Measurements from ENCODE around the gene FRAS1. TPM values are rescaled to one million over a fixed set of nuclear protein-coding genes. Genes with fewer than 3 reads are reported as not detected.
A peak's percentile ranks its signal among the peaks of the same experiment; 100 is the strongest.

FRAS1 gene
- total and polyA plus RNA-seq, 2 donors (not counting 1 experiment from before 2014, with no cell fraction given): 0.30 to 0.66 TPM

GRCh38 chr4:78562687-78563086, 505.6 kb downstream of the FRAS1 start:
- no peak overlapping the region for H3K27ac ChIP-seq (ENCODE audit: insufficient read depth, low read length)
- no peak for TF ChIP-seq CTCF (conservative IDR thresholded peaks at IDR 0.05 in 1 of 2, IDR thresholded peaks at IDR 0.05 in 1 of 2; ENCODE audit: low read depth in 1 of 2, low read length in 2 of 2)
- TF ChIP-seq EZH2 (IDR thresholded peaks at IDR 0.05; ENCODE audit: low read length, missing control alignments): no peak

GRCh38 chr4:78565971-78566372, 508.8 kb downstream of the FRAS1 start:
- no peaks in the 10 kb centered on the region for H3K79me2 ChIP-seq (ENCODE audit: control insufficient read depth, insufficient read depth, low read length)
- no peaks in the 10 kb centered on the region for H4K20me1 ChIP-seq (ENCODE audit: control insufficient read depth, extremely low read depth, insufficient read depth, low read length)
- no peak for TF ChIP-seq EZH2 (IDR thresholded peaks at IDR 0.05; ENCODE audit: low read length, missing control alignments)
- TF ChIP-seq CTCF (conservative IDR thresholded peaks at IDR 0.05 in 1 of 2, IDR thresholded peaks at IDR 0.05 in 1 of 2; ENCODE audit: low read depth in 1 of 2, low read length in 2 of 2): no peak
- no peak overlapping the region for H3K4me3 ChIP-seq (replicated peaks in 1 of 4; ENCODE audit: control extremely low read depth in 1 of 4, insufficient read depth in 1 of 4, low read depth in 3 of 4, low read length in 4 of 4)
- no peaks in the 10 kb centered on the region for H3K36me3 ChIP-seq (ENCODE audit: control insufficient read depth, insufficient read depth, low read length)
- H3K4me1 ChIP-seq (ENCODE audit: control insufficient read depth, extremely low read depth, insufficient read depth, low read length): peaks cover 18% of the 10 kb centered on the region
- H3K4me2 ChIP-seq (ENCODE audit: extremely low read depth, insufficient read depth, low read length): no peak overlapping the region
- H3K9me3 ChIP-seq (ENCODE audit: control insufficient read depth, insufficient read depth, low read depth, low read length): no peaks in the 10 kb centered on the region
- no peak overlapping the region for H2AFZ ChIP-seq (ENCODE audit: low read length)
- no peak overlapping the region for H3K9ac ChIP-seq (ENCODE audit: insufficient read depth, low read length)
- no peaks in the 10 kb centered on the region for H3K27me3 ChIP-seq (ENCODE audit: control insufficient read depth, insufficient read depth, low read length)
- no peak overlapping the region for H3K27ac ChIP-seq (ENCODE audit: insufficient read depth, low read length)
- peak; percentile 52 to 88 for DNase-seq (ENCODE audit: low read depth in 2 of 2)

More at GRCh38 chr4:78562687-78563086, 505.6 kb downstream of the FRAS1 start:
- Histone ChIP-seq H2AFZ (ENCODE audit: low read length) (no peak overlapping the region), H3K9ac (ENCODE audit: insufficient read depth, low read length) (no peak overlapping the region), H3K4me2 (ENCODE audit: extremely low read depth, insufficient read depth, low read length) (no peak overlapping the region), H3K4me3 (replicated peaks in 1 of 4; ENCODE audit: control extremely low read depth in 1 of 4, insufficient read depth in 1 of 4, low read depth in 3 of 4, low read length in 4 of 4) (no peak overlapping the region), H3K36me3 (ENCODE audit: control insufficient read depth, insufficient read depth, low read length) (no peaks in the 10 kb centered on the region), H3K27me3 (ENCODE audit: control insufficient read depth, insufficient read depth, low read length) (no peaks in the 10 kb centered on the region), H3K79me2 (ENCODE audit: control insufficient read depth, insufficient read depth, low read length) (no peaks in the 10 kb centered on the region), H3K4me1 (ENCODE audit: control insufficient read depth, extremely low read depth, insufficient read depth, low read length) (peaks cover 16% of the 10 kb centered on the region), H4K20me1 (ENCODE audit: control insufficient read depth, extremely low read depth, insufficient read depth, low read length) (no peaks in the 10 kb centered on the region), H3K9me3 (ENCODE audit: control insufficient read depth, insufficient read depth, low read depth, low read length) (no peaks in the 10 kb centered on the region)
- DNase-seq (ENCODE audit: low read depth in 2 of 2): no peak

GRCh38 chr4:78566834-78567499, 509.8 kb downstream of the FRAS1 start:
- TF ChIP-seq EZH2 (IDR thresholded peaks at IDR 0.05; ENCODE audit: low read length, missing control alignments) (no peak), CTCF (conservative IDR thresholded peaks at IDR 0.05 in 1 of 2, IDR thresholded peaks at IDR 0.05 in 1 of 2; ENCODE audit: low read depth in 1 of 2, low read length in 2 of 2) (no peak)
- H3K9ac ChIP-seq (ENCODE audit: insufficient read depth, low read length): no peak overlapping the region
- DNase-seq (ENCODE audit: low read depth in 2 of 2): peak in 1 of 2 donors; percentile 64
- no peak overlapping the region for H2AFZ ChIP-seq (ENCODE audit: low read length)
- H3K27me3 ChIP-seq (ENCODE audit: control insufficient read depth, insufficient read depth, low read length): no peaks in the 10 kb centered on the region
- H3K27ac ChIP-seq (ENCODE audit: insufficient read depth, low read length): no peak overlapping the region
- H3K36me3 ChIP-seq (ENCODE audit: control insufficient read depth, insufficient read depth, low read length): no peaks in the 10 kb centered on the region
- H3K4me3 ChIP-seq (replicated peaks in 1 of 4; ENCODE audit: control extremely low read depth in 1 of 4, insufficient read depth in 1 of 4, low read depth in 3 of 4, low read length in 4 of 4): no peak overlapping the region
- no peaks in the 10 kb centered on the region for H4K20me1 ChIP-seq (ENCODE audit: control insufficient read depth, extremely low read depth, insufficient read depth, low read length)
- H3K4me2 ChIP-seq (ENCODE audit: extremely low read depth, insufficient read depth, low read length): no peak overlapping the region
- H3K79me2 ChIP-seq (ENCODE audit: control insufficient read depth, insufficient read depth, low read length): no peaks in the 10 kb centered on the region
- H3K4me1 ChIP-seq (ENCODE audit: control insufficient read depth, extremely low read depth, insufficient read depth, low read length): peaks cover 13% of the 10 kb centered on the region
- H3K9me3 ChIP-seq (ENCODE audit: control insufficient read depth, insufficient read depth, low read depth, low read length): no peaks in the 10 kb centered on the region

All from fibroblast of lung (primary cell).